Measurements from ENCODE around the gene RTCB.
A peak's percentile ranks its signal among the peaks of the same experiment; 100 is the strongest.
"Not testable (repeated sequence)": the region's sequence is repeated elsewhere in the genome, so short reads cannot be mapped to it uniquely, and the experiment has no call there.

Gene RTCB

GRCh38 chr22:32375678-32376450 is 36.2 kb downstream of the RTCB start:
- no peak overlapping the region for H3K4me3 Mint-ChIP-seq
- TF ChIP-seq CTCF (IDR thresholded peaks at IDR 0.05; ENCODE audit: unreplicated experiment in 3 of 3), result no peak
- no peaks in the 10 kb centered on the region for H3K9me3 Mint-ChIP-seq
- H3K27me3 Mint-ChIP-seq (ENCODE audit: low read depth), result peaks cover 7% of the 10 kb centered on the region
- no peaks in the 10 kb centered on the region for H3K4me1 Mint-ChIP-seq
- H3K27ac Mint-ChIP-seq, result no peak overlapping the region
- no peaks in the 10 kb centered on the region for H3K36me3 Mint-ChIP-seq (ENCODE audit: low read depth)

GRCh38 chr22:32364210-32364609 is 47.8 kb downstream of the RTCB start:
- H3K4me1 Mint-ChIP-seq, result no peaks in the 10 kb centered on the region
- H3K4me3 Mint-ChIP-seq, result no peak overlapping the region
- no peak overlapping the region for H3K27ac Mint-ChIP-seq
- TF ChIP-seq CTCF (IDR thresholded peaks at IDR 0.05; ENCODE audit: unreplicated experiment in 3 of 3), result no peak
- no peaks in the 10 kb centered on the region for H3K36me3 Mint-ChIP-seq (ENCODE audit: low read depth)
- H3K27me3 Mint-ChIP-seq (ENCODE audit: low read depth), result peaks cover 11% of the 10 kb centered on the region
- no peaks in the 10 kb centered on the region for H3K9me3 Mint-ChIP-seq

- H3K27me3 Mint-ChIP-seq (ENCODE audit: low read depth), result peaks cover 5% of the 10 kb centered on the region
- H3K9me3 Mint-ChIP-seq, result no peaks in the 10 kb centered on the region
- TF ChIP-seq CTCF (IDR thresholded peaks at IDR 0.05; ENCODE audit: unreplicated experiment in 3 of 3), result no peak
Measured at GRCh38 chr22:32361257-32361656, 50.8 kb downstream of the RTCB start.

GRCh38 chr22:32360096-32360495 is 52.0 kb downstream of the RTCB start:
- H3K36me3 Mint-ChIP-seq (ENCODE audit: low read depth); H3K4me1 Mint-ChIP-seq; H3K27me3 Mint-ChIP-seq (ENCODE audit: low read depth); H3K4me3 Mint-ChIP-seq; H3K27ac Mint-ChIP-seq; H3K9me3 Mint-ChIP-seq: not testable (repeated sequence)

More at GRCh38 chr22:32361257-32361656, 50.8 kb downstream of the RTCB start:
- Mint-ChIP-seq H3K27ac (no peak overlapping the region), H3K36me3 (ENCODE audit: low read depth) (no peaks in the 10 kb centered on the region), H3K4me1 (no peaks in the 10 kb centered on the region), H3K4me3 (no peak overlapping the region)

- H3K27ac Mint-ChIP-seq; H3K4me3 Mint-ChIP-seq; H3K9me3 Mint-ChIP-seq; H3K36me3 Mint-ChIP-seq (ENCODE audit: low read depth); H3K4me1 Mint-ChIP-seq; H3K27me3 Mint-ChIP-seq (ENCODE audit: low read depth): not testable (repeated sequence)
Measured at GRCh38 chr22:32357567-32357966, 54.5 kb downstream of the RTCB start, which contains the start of gene RFPL3. RFPL3 (plus strand) TSS chr22:32357867; CDS start chr22:32358072, 205 bp downstream.

GRCh38 chr22:32355760-32356159 is 56.3 kb downstream of the RTCB start:
- Mint-ChIP-seq H3K36me3 (ENCODE audit: low read depth) (no peaks in the 10 kb centered on the region), H3K27me3 (ENCODE audit: low read depth) (peaks cover 6% of the 10 kb centered on the region), H3K4me3 (no peak overlapping the region), H3K4me1 (peaks cover 4% of the 10 kb centered on the region), H3K27ac (no peak overlapping the region), H3K9me3 (no peaks in the 10 kb centered on the region)
- peak in 1 of 3 experiments; percentile 25 for TF ChIP-seq CTCF (IDR thresholded peaks at IDR 0.05; ENCODE audit: unreplicated experiment in 3 of 3)
